ENCODE data around the gene PDE4B. TPM values are rescaled to one million over a fixed set of nuclear protein-coding genes. Genes with fewer than 3 reads are reported as not detected.

Gene PDE4B
- total RNA-seq, 1 donor from 2014 or later, result 0.57 TPM

DNA sequence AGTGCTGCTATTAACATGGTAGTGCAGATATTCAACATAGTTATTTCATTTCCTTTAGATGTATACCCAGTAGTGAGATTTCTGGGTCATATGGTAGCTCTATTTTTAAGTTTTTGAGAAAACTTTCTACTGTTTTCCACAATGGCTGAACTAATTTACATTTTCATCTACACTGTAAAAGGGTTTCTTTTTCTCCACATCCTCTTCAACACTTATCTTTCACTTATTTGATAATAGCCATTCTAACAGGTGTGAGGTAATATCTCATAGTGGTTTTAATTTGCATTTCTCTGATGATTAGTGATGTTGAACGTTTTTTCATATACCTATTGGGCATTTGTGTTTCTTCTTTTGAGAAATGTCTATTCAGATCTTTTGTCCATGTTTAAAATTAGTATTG is 149.8 kb downstream of the PDE4B start:
- no peaks in the 10 kb centered on the region for H3K4me1 Mint-ChIP-seq (ENCODE audit: low read depth)

DNA sequence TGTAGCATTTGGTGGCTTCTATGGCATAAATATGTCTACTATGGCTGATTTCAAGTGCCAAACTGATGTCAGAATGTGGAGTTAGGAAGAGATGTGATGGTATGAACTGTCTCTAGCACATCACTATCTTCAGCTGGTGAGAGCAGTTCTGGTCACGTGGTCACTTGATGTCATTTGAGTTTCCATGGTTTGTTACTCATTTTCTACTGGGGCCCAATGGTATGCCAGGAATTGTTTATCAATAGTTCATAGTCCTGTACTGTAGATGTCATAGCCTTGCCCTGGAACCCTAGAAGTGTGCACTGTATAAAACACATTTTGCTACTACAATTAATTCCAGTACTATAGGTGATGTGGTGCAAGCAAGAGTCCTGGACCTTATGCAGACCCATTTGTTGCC is 153.7 kb downstream of the PDE4B start:
- Mint-ChIP-seq H3K4me3 (ENCODE audit: unreplicated experiment) (no peak overlapping the region), H3K9me3 (ENCODE audit: low read depth) (peaks cover 12% of the 10 kb centered on the region), H3K27ac (ENCODE audit: unreplicated experiment) (no peak overlapping the region), H3K27me3 (ENCODE audit: low read depth) (peaks cover 8% of the 10 kb centered on the region), H3K36me3 (ENCODE audit: low read depth) (no peaks in the 10 kb centered on the region), H3K4me1 (ENCODE audit: low read depth) (no peaks in the 10 kb centered on the region)
- TF ChIP-seq, protein P1, sequence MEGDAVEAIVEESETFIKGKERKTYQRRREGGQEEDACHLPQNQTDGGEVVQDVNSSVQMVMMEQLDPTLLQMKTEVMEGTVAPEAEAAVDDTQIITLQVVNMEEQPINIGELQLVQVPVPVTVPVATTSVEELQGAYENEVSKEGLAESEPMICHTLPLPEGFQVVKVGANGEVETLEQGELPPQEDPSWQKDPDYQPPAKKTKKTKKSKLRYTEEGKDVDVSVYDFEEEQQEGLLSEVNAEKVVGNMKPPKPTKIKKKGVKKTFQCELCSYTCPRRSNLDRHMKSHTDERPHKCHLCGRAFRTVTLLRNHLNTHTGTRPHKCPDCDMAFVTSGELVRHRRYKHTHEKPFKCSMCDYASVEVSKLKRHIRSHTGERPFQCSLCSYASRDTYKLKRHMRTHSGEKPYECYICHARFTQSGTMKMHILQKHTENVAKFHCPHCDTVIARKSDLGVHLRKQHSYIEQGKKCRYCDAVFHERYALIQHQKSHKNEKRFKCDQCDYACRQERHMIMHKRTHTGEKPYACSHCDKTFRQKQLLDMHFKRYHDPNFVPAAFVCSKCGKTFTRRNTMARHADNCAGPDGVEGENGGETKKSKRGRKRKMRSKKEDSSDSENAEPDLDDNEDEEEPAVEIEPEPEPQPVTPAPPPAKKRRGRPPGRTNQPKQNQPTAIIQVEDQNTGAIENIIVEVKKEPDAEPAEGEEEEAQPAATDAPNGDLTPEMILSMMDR (IDR thresholded peaks at IDR 0.05), result no peak
- no peak for DNase-seq (ENCODE audit: low spot score)

More for the DNA sequence above, 149.8 kb downstream of the PDE4B start:
- TF ChIP-seq, protein P1 (IDR thresholded peaks at IDR 0.05), result no peak
- Mint-ChIP-seq H3K27ac (ENCODE audit: unreplicated experiment) (no peak overlapping the region), H3K36me3 (ENCODE audit: low read depth) (no peaks in the 10 kb centered on the region), H3K4me3 (ENCODE audit: unreplicated experiment) (no peak overlapping the region), H3K27me3 (ENCODE audit: low read depth) (peaks cover 21% of the 10 kb centered on the region), H3K9me3 (ENCODE audit: low read depth) (peaks cover 12% of the 10 kb centered on the region)
- no peak for DNase-seq (ENCODE audit: low spot score)

DNA sequence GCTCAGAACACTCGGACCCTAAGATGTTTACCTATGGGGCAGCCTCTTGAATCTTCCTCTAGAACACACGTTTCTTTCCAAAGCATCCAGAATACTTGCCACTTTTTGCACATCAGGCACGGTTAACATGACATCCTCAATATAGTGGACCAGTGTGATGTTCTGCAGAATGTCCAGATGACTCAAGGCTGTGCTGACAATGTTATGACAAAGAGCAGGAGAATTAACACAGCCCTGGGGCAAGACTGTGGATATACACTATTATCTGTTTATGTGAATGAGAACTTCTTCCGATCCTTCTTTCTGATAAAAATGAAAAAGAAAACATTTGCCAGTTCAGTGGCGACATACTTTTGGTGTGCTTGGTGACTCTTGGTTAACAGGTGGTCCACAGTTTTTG is 154.3 kb downstream of the PDE4B start:
- peaks cover 12% of the 10 kb centered on the region for H3K9me3 Mint-ChIP-seq (ENCODE audit: low read depth)
- no peak for DNase-seq (ENCODE audit: low spot score)
- no peak overlapping the region for H3K4me3 Mint-ChIP-seq (ENCODE audit: unreplicated experiment)
- no peaks in the 10 kb centered on the region for H3K4me1 Mint-ChIP-seq (ENCODE audit: low read depth)
- no peaks in the 10 kb centered on the region for H3K36me3 Mint-ChIP-seq (ENCODE audit: low read depth)
- H3K27me3 Mint-ChIP-seq (ENCODE audit: low read depth), result peaks cover 5% of the 10 kb centered on the region
- TF ChIP-seq, protein P1 (IDR thresholded peaks at IDR 0.05), result no peak
- H3K27ac Mint-ChIP-seq (ENCODE audit: unreplicated experiment), result no peak overlapping the region

DNA sequence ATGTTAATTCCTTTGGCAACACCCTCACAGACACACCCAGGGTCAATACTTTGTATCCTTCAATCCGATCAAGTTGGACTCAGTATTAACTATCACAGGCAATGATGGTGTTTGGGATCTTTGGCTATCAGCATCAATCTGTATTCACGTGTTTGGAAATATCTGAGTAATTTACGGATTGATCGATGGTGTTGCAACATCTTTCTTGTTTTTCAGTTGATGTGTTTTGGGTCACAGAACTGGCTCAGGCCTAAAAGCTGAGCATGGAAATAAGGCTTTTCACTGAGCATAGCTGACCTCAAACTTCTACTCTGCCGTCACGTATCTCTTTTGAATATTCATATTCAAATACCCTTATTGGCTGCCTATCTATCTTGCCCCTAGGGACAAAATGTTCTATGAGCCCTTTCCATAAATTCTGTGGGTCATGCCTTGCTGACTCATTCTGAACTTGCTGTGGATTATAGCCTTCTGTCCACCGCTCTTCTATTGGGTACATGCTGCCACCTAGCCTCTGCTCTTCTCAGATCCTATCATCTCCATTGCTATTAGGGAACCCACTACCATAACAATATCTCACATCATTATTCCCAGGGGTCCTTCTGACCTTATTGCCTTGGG is 156.0 kb downstream of the PDE4B start:
- TF ChIP-seq, protein P1 (IDR thresholded peaks at IDR 0.05), result peak; percentile 58
- Mint-ChIP-seq H3K4me1 (ENCODE audit: low read depth) (no peaks in the 10 kb centered on the region), H3K27ac (ENCODE audit: unreplicated experiment) (no peak overlapping the region), H3K36me3 (ENCODE audit: low read depth) (no peaks in the 10 kb centered on the region), H3K9me3 (ENCODE audit: low read depth) (peaks cover 6% of the 10 kb centered on the region), H3K4me3 (ENCODE audit: unreplicated experiment) (no peak overlapping the region), H3K27me3 (ENCODE audit: low read depth) (no peaks in the 10 kb centered on the region)
- no peak for DNase-seq (ENCODE audit: low spot score)

DNA sequence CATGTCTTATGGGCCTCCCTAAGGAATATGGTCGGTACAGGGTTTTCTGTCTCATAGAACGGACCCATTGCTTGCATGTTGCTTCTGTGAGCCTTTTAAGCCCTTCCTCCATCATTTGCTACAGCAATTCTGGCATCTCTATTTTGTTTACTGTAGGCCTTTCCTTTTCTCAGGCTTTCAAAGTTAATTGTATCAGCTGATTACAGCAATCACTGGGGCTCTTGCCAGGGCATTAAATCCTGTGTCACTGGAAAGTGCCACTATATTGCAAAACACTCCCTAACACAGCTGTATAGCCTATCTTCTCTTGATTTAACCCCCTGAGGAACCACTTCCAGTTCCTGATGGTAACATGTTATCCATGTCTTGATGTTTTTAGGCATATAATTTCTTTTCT is 156.5 kb downstream of the PDE4B start:
- H3K27me3 Mint-ChIP-seq (ENCODE audit: low read depth), result no peaks in the 10 kb centered on the region
- H3K36me3 Mint-ChIP-seq (ENCODE audit: low read depth), result no peaks in the 10 kb centered on the region
- no peaks in the 10 kb centered on the region for H3K4me1 Mint-ChIP-seq (ENCODE audit: low read depth)

More for the DNA sequence above, 156.5 kb downstream of the PDE4B start:
- DNase-seq (ENCODE audit: low spot score), result no peak
- Mint-ChIP-seq H3K4me3 (ENCODE audit: unreplicated experiment) (no peak overlapping the region), H3K27ac (ENCODE audit: unreplicated experiment) (no peak overlapping the region), H3K9me3 (ENCODE audit: low read depth) (peaks cover 3% of the 10 kb centered on the region)
- TF ChIP-seq, protein P1 (IDR thresholded peaks at IDR 0.05), result no peak
